BLaER1 treated with 17β-estradiol and CSF1 and Interleukin-3, amounts not matched to agents 10 nM and 100 nM (cell line): ENCODE results near the gene VSTM1.
"Not testable (repeated sequence)": the region's sequence is repeated elsewhere in the genome, so short reads cannot be mapped to it uniquely, and the experiment has no call there.

Experiments
- H3K27ac ChIP-seq, 11 experiments: shearing (Covaris generic); formaldehyde crosslinking; 2 replicates each; pipeline ENCODE4 v1.8.1; 2022
- H3K27me3 ChIP-seq, 11 experiments: shearing (Covaris generic); formaldehyde crosslinking; 2 replicates each; pipeline ENCODE4 v1.8.1; 2022
- H3K36me3 ChIP-seq, 11 experiments: shearing (Covaris generic); formaldehyde crosslinking; 2 replicates each; pipeline ENCODE4 v1.8.1; 2022
- H3K4me1 ChIP-seq, 10 experiments: shearing (Covaris generic); formaldehyde crosslinking; 2 replicates each; pipeline ENCODE4 v1.8.1; 2022
- H3K4me2 ChIP-seq, 11 experiments: shearing (Covaris generic); formaldehyde crosslinking; 2 replicates each; pipeline ENCODE4 v1.8.1; 2022
- H3K4me3 ChIP-seq, 10 experiments: shearing (Covaris generic); formaldehyde crosslinking; 2 replicates each; pipeline ENCODE4 v1.8.1; 2022
- H3K9ac ChIP-seq, 11 experiments: shearing (Covaris generic); formaldehyde crosslinking; 2 replicates each; pipeline ENCODE4 v1.8.1; 2022
- H3K9me3 ChIP-seq, 11 experiments: shearing (Covaris generic); formaldehyde crosslinking; replicated peaks in 1 of 11; 2 replicates each; pipeline ENCODE4 v1.8.1; 2022
- H4K20me1 ChIP-seq, 11 experiments: shearing (Covaris generic); formaldehyde crosslinking; 2 replicates each; pipeline ENCODE4 v1.8.1; 2022
- Cebpa-rat ChIP-seq, 11 experiments: shearing (Covaris generic); IDR thresholded peaks; 2 replicates each; pipeline ENCODE4 v1.8.1; 2022

Gene VSTM1

GRCh38 chr19:54100561-54100960 is 36.9 kb upstream of the VSTM1 start, which contains the start of gene OSCAR:
OSCAR (minus strand) TSS chr19:54100803; CDS start chr19:54100792, 11 bp downstream.
- peak within 1 kb of the TSS; percentile 55 to 99 (median 88) for H3K4me2 ChIP-seq
- H3K27ac ChIP-seq = peak within 1 kb of the TSS; percentile 68 to 90 (median 77)
- peak within 1 kb of the TSS; percentile 64 to 90 (median 72) for H3K9ac ChIP-seq
- peaks cover 0 to 28% (median 2%) of the 10 kb centered on the region in 11 experiments; a peak in 9 of 22 replicates for H4K20me1 ChIP-seq
- peak in 6 of 11 experiments; percentile 10 to 29 (median 24); a peak in 2 of 22 replicates for TF ChIP-seq Cebpa-rat (IDR thresholded peaks at IDR 0.05)
- peak within 1 kb of the TSS in 9 of 10 experiments; percentile 43 to 73 (median 57); a peak in 19 of 20 replicates for H3K4me3 ChIP-seq
- peaks cover 0 to 1% (median 0%) of the 10 kb centered on the region in 11 experiments; a peak in 1 of 22 replicates for H3K9me3 ChIP-seq
- H3K4me1 ChIP-seq = peaks cover 44 to 92% (median 65%) of the 10 kb centered on the region in 10 experiments
- peaks cover 3 to 15% (median 6%) of the 10 kb centered on the region in 11 experiments for H3K36me3 ChIP-seq
- peaks cover 23 to 38% (median 32%) of the 10 kb centered on the region in 11 experiments for H3K27me3 ChIP-seq

DNA sequence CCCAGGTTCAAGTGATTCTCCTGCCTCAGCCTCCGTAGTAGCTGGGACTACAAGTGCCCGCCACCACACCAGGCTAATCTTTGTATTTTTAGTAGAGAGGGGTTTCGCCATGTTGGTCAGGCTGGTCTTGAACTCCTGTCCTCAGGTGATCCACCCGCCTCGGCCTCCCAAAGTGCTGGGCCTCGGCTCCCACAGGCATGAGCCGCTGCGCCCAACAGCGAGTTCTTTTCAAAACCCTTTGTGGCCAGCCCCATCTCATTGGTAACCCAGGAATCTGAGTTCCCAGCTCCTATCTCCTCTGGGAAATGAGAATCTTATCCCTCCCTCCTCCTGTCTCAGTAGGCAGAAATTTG is 36.2 kb upstream of the VSTM1 start:
- Histone ChIP-seq H4K20me1 (peaks cover 0 to 35% (median 4%) of the 10 kb centered on the region in 11 experiments; a peak in 8 of 22 replicates), H3K4me2 (peak overlapping the region; percentile 55 to 99 (median 88)), H3K27ac (peak overlapping the region; percentile 68 to 90 (median 76); a peak in 21 of 22 replicates), H3K27me3 (peaks cover 30 to 45% (median 38%) of the 10 kb centered on the region in 11 experiments), H3K9ac (peak overlapping the region; percentile 64 to 90 (median 72); a peak in 19 of 22 replicates), H3K4me1 (peaks cover 50 to 92% (median 72%) of the 10 kb centered on the region in 10 experiments), H3K4me3 (peak overlapping the region in 7 of 10 experiments; percentile 52 to 73 (median 67); a peak in 16 of 20 replicates), H3K36me3 (peaks cover 0 to 11% (median 3%) of the 10 kb centered on the region in 11 experiments; a peak in 10 of 22 replicates)
- H3K9me3 ChIP-seq = not testable (repeated sequence)

GRCh38 chr19:54099190-54099902 is 35.6 kb upstream of the VSTM1 start:
- Histone ChIP-seq H3K36me3 (peaks cover 0 to 16% (median 2%) of the 10 kb centered on the region in 11 experiments; a peak in 9 of 22 replicates), H3K4me1 (peaks cover 54 to 92% (median 77%) of the 10 kb centered on the region in 10 experiments), H3K9ac (peak overlapping the region in 5 of 11 experiments; percentile 70 to 90 (median 84); a peak in 8 of 22 replicates), H3K27ac (peak overlapping the region in 3 of 11 experiments; percentile 76 to 90 (median 80); a peak in 4 of 22 replicates), H3K4me3 (peak overlapping the region in 4 of 10 experiments; percentile 67 to 73 (median 71); a peak in 7 of 20 replicates), H3K27me3 (peaks cover 34 to 50% (median 43%) of the 10 kb centered on the region in 11 experiments), H3K9me3 (peaks cover 8 to 13% (median 9%) of the 10 kb centered on the region in 11 experiments; a peak in 21 of 22 replicates), H3K4me2 (peak overlapping the region in 6 of 11 experiments; percentile 88 to 99 (median 98); a peak in 13 of 22 replicates), H4K20me1 (peaks cover 0 to 39% (median 3%) of the 10 kb centered on the region in 11 experiments; a peak in 8 of 22 replicates)
- TF ChIP-seq Cebpa-rat (IDR thresholded peaks at IDR 0.05) = no peak

DNA sequence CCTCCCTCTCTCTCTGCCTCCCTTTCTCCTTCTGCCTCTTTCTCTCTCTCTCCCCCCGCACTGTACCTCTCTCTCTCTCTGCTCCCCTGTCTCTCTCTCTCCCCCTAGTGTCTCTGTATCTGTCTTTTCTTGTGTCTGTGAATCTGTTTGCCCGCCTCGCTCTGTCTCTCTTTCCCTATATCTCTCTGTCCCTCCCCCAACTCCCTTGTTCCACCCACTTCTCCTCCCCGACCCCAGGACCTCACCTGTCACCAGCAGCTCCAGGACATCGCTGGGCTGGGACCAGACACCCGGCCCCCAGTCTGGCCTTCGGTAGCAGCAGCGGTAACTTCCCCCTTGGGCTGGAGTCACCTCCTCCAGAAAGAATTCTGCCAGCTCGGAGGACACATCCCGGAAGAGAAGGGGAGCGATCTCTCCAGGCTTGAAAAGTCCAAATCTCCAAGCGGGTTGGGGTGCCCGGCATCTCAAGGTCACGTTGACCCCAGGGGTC is 33.0 kb upstream of the VSTM1 start:
- no peak for TF ChIP-seq Cebpa-rat (IDR thresholded peaks at IDR 0.05)
- H3K9ac ChIP-seq = peak overlapping the region; percentile 32 to 69 (median 60); a peak in 19 of 22 replicates

DNA sequence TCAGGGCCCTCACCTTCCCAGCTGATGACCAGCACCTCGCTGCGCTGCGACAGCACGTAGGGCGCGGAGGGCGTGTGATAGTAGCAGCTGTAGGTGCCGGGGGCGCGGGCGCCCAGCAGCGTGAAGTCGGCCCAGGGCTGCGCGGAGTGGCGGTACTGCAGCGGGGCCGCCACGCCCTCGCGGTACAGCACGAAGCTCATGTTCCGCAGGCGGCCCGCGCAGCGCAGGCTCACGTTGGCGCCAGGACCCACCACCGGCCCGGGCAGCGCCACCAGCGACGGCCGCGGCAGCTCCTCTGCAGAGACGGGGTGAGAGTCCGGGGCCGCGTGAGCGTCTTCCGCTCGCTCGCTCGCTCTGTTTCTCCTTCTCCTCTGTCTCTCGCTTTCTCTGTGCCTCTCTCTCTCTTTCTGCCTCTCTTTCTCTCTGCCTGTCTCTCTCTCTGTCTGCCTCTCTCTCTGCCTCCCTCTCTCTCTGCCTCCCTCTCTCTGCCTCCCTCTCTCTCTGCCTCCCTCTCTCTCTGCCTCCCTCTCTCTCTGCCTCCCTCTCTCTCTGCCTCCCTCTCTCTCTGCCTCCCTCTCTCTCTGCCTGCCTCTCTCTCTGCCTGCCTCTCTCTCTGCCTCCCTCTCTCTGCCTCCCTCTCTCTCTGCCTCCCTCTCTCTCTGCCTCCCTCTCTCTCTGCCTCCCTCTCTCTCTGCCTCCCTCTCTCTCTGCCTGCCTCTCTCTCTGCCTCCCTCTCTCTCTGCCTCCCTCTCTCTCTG is 32.3 kb upstream of the VSTM1 start:
- H3K4me1 ChIP-seq = peaks cover 33 to 70% (median 56%) of the 10 kb centered on the region in 10 experiments
- peak overlapping the region in 6 of 11 experiments; percentile 30 to 64 (median 59); a peak in 10 of 22 replicates for H3K27ac ChIP-seq
- H3K9me3 ChIP-seq = peaks cover 13 to 26% (median 17%) of the 10 kb centered on the region in 11 experiments; a peak in 21 of 22 replicates
- H3K4me3 ChIP-seq = peak overlapping the region; percentile 1 to 58 (median 39); a peak in 18 of 20 replicates
- H3K9ac ChIP-seq = peak overlapping the region in 10 of 11 experiments; percentile 51 to 69 (median 61); a peak in 18 of 22 replicates
- H4K20me1 ChIP-seq = peaks cover 0 to 39% (median 2%) of the 10 kb centered on the region in 11 experiments; a peak in 6 of 22 replicates
- peaks cover 34 to 52% (median 44%) of the 10 kb centered on the region in 11 experiments for H3K27me3 ChIP-seq
- peak overlapping the region; percentile 73 to 99 (median 85) for H3K4me2 ChIP-seq
- H3K36me3 ChIP-seq = peaks cover 0 to 27% (median 0%) of the 10 kb centered on the region in 11 experiments; a peak in 8 of 22 replicates

More for the DNA sequence above, 33.0 kb upstream of the VSTM1 start:
- Histone ChIP-seq H3K4me2 (peak overlapping the region; percentile 73 to 99 (median 85)), H3K4me1 (peaks cover 39 to 76% (median 62%) of the 10 kb centered on the region in 10 experiments), H4K20me1 (peaks cover 0 to 39% (median 2%) of the 10 kb centered on the region in 11 experiments; a peak in 6 of 22 replicates), H3K27ac (peak overlapping the region in 9 of 11 experiments; percentile 53 to 64 (median 58); a peak in 18 of 22 replicates), H3K9me3 (peaks cover 13 to 26% (median 17%) of the 10 kb centered on the region in 11 experiments; a peak in 21 of 22 replicates), H3K4me3 (peak overlapping the region in 8 of 10 experiments; percentile 26 to 58 (median 39); a peak in 15 of 20 replicates), H3K36me3 (peaks cover 0 to 27% (median 0%) of the 10 kb centered on the region in 11 experiments; a peak in 8 of 22 replicates), H3K27me3 (peaks cover 34 to 52% (median 44%) of the 10 kb centered on the region in 11 experiments)

GRCh38 chr19:54095136-54095858 is 31.6 kb upstream of the VSTM1 start:
- Histone ChIP-seq H3K4me1 (peaks cover 26 to 63% (median 49%) of the 10 kb centered on the region in 10 experiments), H4K20me1 (peaks cover 0 to 39% (median 2%) of the 10 kb centered on the region in 11 experiments; a peak in 6 of 22 replicates), H3K9me3 (peaks cover 13 to 26% (median 17%) of the 10 kb centered on the region in 11 experiments; a peak in 21 of 22 replicates), H3K9ac (peak overlapping the region in 10 of 11 experiments; percentile 48 to 69 (median 60); a peak in 12 of 22 replicates), H3K27ac (peak overlapping the region in 2 of 11 experiments; percentile 58 to 60; a peak in 2 of 22 replicates), H3K4me2 (peak overlapping the region; percentile 73 to 99 (median 85)), H3K36me3 (peaks cover 0 to 27% (median 0%) of the 10 kb centered on the region in 11 experiments; a peak in 8 of 22 replicates), H3K27me3 (peaks cover 34 to 52% (median 44%) of the 10 kb centered on the region in 11 experiments), H3K4me3 (peak overlapping the region; percentile 1 to 58 (median 39); a peak in 17 of 20 replicates)
- no peak for TF ChIP-seq Cebpa-rat (IDR thresholded peaks at IDR 0.05)

- H3K4me2 ChIP-seq = peak overlapping the region; percentile 73 to 99 (median 85); a peak in 21 of 22 replicates
- no peak overlapping the region for H3K27ac ChIP-seq
- TF ChIP-seq Cebpa-rat (IDR thresholded peaks at IDR 0.05) = no peak
These were observed 30.8 kb upstream of the VSTM1 start for GRCh38 chr19:54094426-54095000.

More at GRCh38 chr19:54094426-54095000, 30.8 kb upstream of the VSTM1 start:
- Histone ChIP-seq H3K9ac (no peak overlapping the region), H4K20me1 (peaks cover 0 to 39% (median 2%) of the 10 kb centered on the region in 11 experiments; a peak in 6 of 22 replicates), H3K36me3 (peaks cover 0 to 27% (median 0%) of the 10 kb centered on the region in 11 experiments; a peak in 8 of 22 replicates), H3K9me3 (peaks cover 13 to 26% (median 17%) of the 10 kb centered on the region in 11 experiments; a peak in 21 of 22 replicates), H3K4me3 (peak overlapping the region in 2 of 10 experiments; percentile 0 to 31; a peak in 2 of 20 replicates), H3K4me1 (peaks cover 23 to 55% (median 41%) of the 10 kb centered on the region in 10 experiments), H3K27me3 (peaks cover 34 to 52% (median 44%) of the 10 kb centered on the region in 11 experiments)
